ENCODE measurements around the gene IFITM2. TPM values are rescaled to one million over a fixed set of nuclear protein-coding genes. Genes with fewer than 3 reads are reported as not detected.

The IFITM2 gene
- total and polyA plus RNA-seq, 2 of the 13 experiments (the other 11 are each of a cell fraction or from before 2014, with no cell fraction given): 13.8 to 267 TPM

GRCh38 chr11:353179-353873 lies 45.7 kb downstream of the IFITM2 start (continued):
- peak in 1 of 2 experiments; percentile 33; a peak in 1 of 4 replicates for TF ChIP-seq REST (IDR thresholded peaks at IDR 0.05; ENCODE audit: borderline replicate concordance in 1 of 2, low read depth in 1 of 2, low read length in 2 of 2)
- TF ChIP-seq FOXO1 (CRISPR knock-in tag; IDR thresholded peaks at IDR 0.05): peak; percentile 43; the same call in 1 of the 2 replicates
- TF ChIP-seq TFE3 (CRISPR knock-in tag; IDR thresholded peaks at IDR 0.05): no peak
- TF ChIP-seq SNAPC2 (CRISPR knock-in tag; IDR thresholded peaks at IDR 0.05): no peak
- TF ChIP-seq SRF (IDR thresholded peaks at IDR 0.05; ENCODE audit: low read depth, low read length): no peak
- TF ChIP-seq ZSCAN25 (CRISPR knock-in tag; IDR thresholded peaks at IDR 0.05): peak; percentile 59; the same call in 1 of the 2 replicates
- no peak for TF ChIP-seq ZBTB14 (CRISPR knock-in tag; IDR thresholded peaks at IDR 0.05)
- TF ChIP-seq ZSCAN22 (CRISPR knock-in tag; IDR thresholded peaks at IDR 0.05): no peak
- TF ChIP-seq GLMP (CRISPR knock-in tag; IDR thresholded peaks at IDR 0.05; ENCODE audit: borderline replicate concordance): no peak
- TF ChIP-seq ONECUT2 (CRISPR knock-in tag; IDR thresholded peaks at IDR 0.05): no peak
- no peak for TF ChIP-seq RARG (CRISPR knock-in tag; IDR thresholded peaks at IDR 0.05; ENCODE audit: low read depth)
- TF ChIP-seq HOXA3 (CRISPR knock-in tag; IDR thresholded peaks at IDR 0.05): peak; percentile 61
- peak; percentile 4; the same call in 1 of the 2 replicates for TF ChIP-seq ZNF124 (CRISPR knock-in tag; IDR thresholded peaks at IDR 0.05)
- no peak for TF ChIP-seq DNMT1 (CRISPR knock-in tag; IDR thresholded peaks at IDR 0.05)
- no peak for TF ChIP-seq ZKSCAN1 (IDR thresholded peaks at IDR 0.05; ENCODE audit: low read length)
- TF ChIP-seq ZNF503 (CRISPR knock-in tag; IDR thresholded peaks at IDR 0.05): peak; percentile 32; the same call in 1 of the 2 replicates
- peak; percentile 36; the same call in 1 of the 2 replicates for TF ChIP-seq NCOA2 (CRISPR knock-in tag; IDR thresholded peaks at IDR 0.05)
- no peak for TF ChIP-seq ZNF775 (CRISPR knock-in tag; IDR thresholded peaks at IDR 0.05; ENCODE audit: borderline replicate concordance)
- TF ChIP-seq MED1 (CRISPR knock-in tag; IDR thresholded peaks at IDR 0.05): peak; percentile 88

All from HepG2 (cell line).